GM12878 (cell line): ENCODE results near the gene SLC30A4. TPM values are rescaled to one million over a fixed set of nuclear protein-coding genes. Genes with fewer than 3 reads are reported as not detected.

Source experiments
- ATAC-seq: fragments of 200-7000 bp; cut with Tn5 transposase; 3 replicates; pipeline ENCODE4 v1.9.1; 2020; ENCODE audit warnings: mild to moderate bottlenecking, moderate library complexity
- BruUV-seq: library from RNA; stranded (reverse); fragments of 400-500 nt; replicated peaks from 2 replicates; lab custom pipeline; 2021; lab: Mats Ljungman, UMichigan
- CTCF ChIA-PET: fragments of 300-600 bp; sonication (Branson Sonifier 250); formaldehyde crosslinking; extraction: SDS; loops from one replicate; lab custom pipeline; 2021; ENCODE audit warnings: inconsistent platforms; lab: Yijun Ruan, JAX
- POLR2A ChIA-PET: fragments of 350-600 bp; formaldehyde crosslinking; extraction: SDS; loops from one replicate; lab custom pipeline; 2021; ENCODE audit warnings: inconsistent platforms; lab: Charles Lee
- RAD21 ChIA-PET: fragments of 300-600 bp; sonication (Branson Sonifier 250); formaldehyde crosslinking; loops from one replicate; lab custom pipeline; 2023; ENCODE audit warnings: antibody characterized with exemption; ENCODE audit not compliant: unreplicated experiment; lab: Charles Lee
- SMC1A ChIA-PET: fragments of 300-600 bp; sonication (Branson Sonifier 250); formaldehyde crosslinking; loops from one replicate; lab custom pipeline; 2023; ENCODE audit not compliant: unreplicated experiment, uncharacterized antibody; lab: Charles Lee
- DNase-seq: peaks from one replicate; pipeline ENCODE4 v3.0.0-alpha.2; 2011; ENCODE audit warnings: low read depth, low spot score
- FAIRE-seq: peaks from 3 replicates; lab custom pipeline; 2011; peaks lifted over from hg19 to GRCh38; lab: Jason Lieb, UNC
- H2AFZ ChIP-seq: 2 replicates; pipeline ENCODE4 v1.6.0; 2011; ENCODE audit warnings: low read depth, low read length, control low read depth; ENCODE audit not compliant: control insufficient read depth
- H3K27ac ChIP-seq: 2 replicates; pipeline ENCODE4 v1.5.1; 2011; ENCODE audit warnings: control low read depth; ENCODE audit not compliant: control insufficient read depth, insufficient read depth
- H3K27me3 ChIP-seq, 2 experiments: replicated peaks in 1 of 2; 2 replicates each; pipeline versions ENCODE4 v1.6.0 to v1.6.1; 2011; ENCODE audit warnings: low read length in 1 of 2; ENCODE audit not compliant: control insufficient read depth in 2 of 2, insufficient read depth in 2 of 2
- H3K36me3 ChIP-seq, 2 experiments: 2 replicates each; pipeline ENCODE4 v1.5.1; 2011; ENCODE audit warnings: low read length in 1 of 2; ENCODE audit not compliant: control insufficient read depth in 2 of 2, insufficient read depth in 2 of 2
- H3K4me1 ChIP-seq: 2 replicates; pipeline ENCODE4 v1.6.1; 2011; ENCODE audit warnings: mild to moderate bottlenecking, low read length, moderate library complexity, mixed read lengths; ENCODE audit not compliant: control insufficient read depth, insufficient read depth
- H3K4me2 ChIP-seq: 2 replicates; pipeline ENCODE4 v1.6.0; 2011; ENCODE audit warnings: control low read depth; ENCODE audit not compliant: control insufficient read depth, insufficient read depth
- H3K4me3 ChIP-seq: fragments of 200-600 bp; sonication (generic); 2 replicates; pipeline ENCODE4 v1.5.1; 2016
- H3K79me2 ChIP-seq: 2 replicates; pipeline ENCODE4 v1.6.0; 2011; ENCODE audit warnings: low read length; ENCODE audit not compliant: control insufficient read depth, insufficient read depth
- H3K9ac ChIP-seq: 2 replicates; pipeline ENCODE4 v1.8.0; 2011; ENCODE audit warnings: low read length, control low read depth, mixed read lengths; ENCODE audit not compliant: control insufficient read depth, insufficient read depth
- H3K9me3 ChIP-seq: replicated peaks from 3 replicates; pipeline ENCODE4 v1.5.1; 2011; ENCODE audit warnings: mild to moderate bottlenecking, low read length; ENCODE audit not compliant: control insufficient read depth, insufficient read depth
- H4K20me1 ChIP-seq: 2 replicates; pipeline ENCODE4 v1.6.0; 2011; ENCODE audit not compliant: control insufficient read depth, insufficient read depth
- ATF2 ChIP-seq: IDR thresholded peaks from 2 replicates; pipeline ENCODE4 v1.6.1; 2012; ENCODE audit warnings: low read length, inconsistent platforms
- CREB1 ChIP-seq: IDR thresholded peaks from 2 replicates; pipeline ENCODE4 v1.6.1; 2012; ENCODE audit warnings: low read depth, mild to moderate bottlenecking, inconsistent platforms
- ELK1 ChIP-seq: IDR thresholded peaks from 2 replicates; pipeline ENCODE4 v1.6.1; 2012; ENCODE audit warnings: low read depth, low read length, improper control_type of control experiment
- FOXM1 ChIP-seq: IDR thresholded peaks from 2 replicates; pipeline ENCODE4 v1.6.1; 2012; ENCODE audit warnings: low read depth, mild to moderate bottlenecking, inconsistent platforms, low read length, moderate library complexity
- GATAD2B ChIP-seq: fragments of 450-650 bp; conservative IDR thresholded peaks from 2 replicates; pipeline ENCODE4 v1.6.1; 2017; ENCODE audit warnings: low read depth, mild to moderate bottlenecking, moderate library complexity
- HSF1 ChIP-seq: fragments of 150-350 bp; IDR thresholded peaks from 2 replicates; pipeline ENCODE4 v1.6.1; 2014; ENCODE audit warnings: mild to moderate bottlenecking, low read depth, low read length
- IKZF1 ChIP-seq: fragments of 450-650 bp; conservative IDR thresholded peaks from 2 replicates; pipeline ENCODE4 v1.6.1; 2017; ENCODE audit warnings: antibody characterized with exemption, mild to moderate bottlenecking
- IKZF2 ChIP-seq, 2 experiments: fragments of 450-650 bp; IDR thresholded peaks; 2 replicates each; pipeline ENCODE4 v1.6.1; 2017; ENCODE audit warnings: mild to moderate bottlenecking in 2 of 2, moderate library complexity in 2 of 2
- KLF5 ChIP-seq: fragments of 450-650 bp; IDR thresholded peaks from 2 replicates; pipeline ENCODE4 v1.6.1; 2014; ENCODE audit warnings: mild to moderate bottlenecking; ENCODE audit not compliant: partially characterized antibody
- MTA3 ChIP-seq: IDR thresholded peaks from 2 replicates; pipeline ENCODE4 v1.6.1; 2012; ENCODE audit warnings: low read length, inconsistent platforms, borderline replicate concordance
- PAX5 ChIP-seq: IDR thresholded peaks from 2 replicates; pipeline ENCODE4 v1.6.1; 2011; ENCODE audit warnings: low read depth, low read length, borderline replicate concordance
- SUZ12 ChIP-seq: fragments of 200-600 bp; sonication (generic); IDR thresholded peaks from one replicate; pipeline ENCODE4 v1.6.1; 2018; ENCODE audit warnings: antibody characterized with exemption, mild to moderate bottlenecking; ENCODE audit not compliant: unreplicated experiment
- TCF7 ChIP-seq: IDR thresholded peaks from 2 replicates; pipeline ENCODE4 v1.6.1; 2014; ENCODE audit warnings: antibody characterized with exemption, borderline replicate concordance
- ZBED1 ChIP-seq: IDR thresholded peaks from 2 replicates; pipeline ENCODE4 v1.6.1; 2016; ENCODE audit warnings: borderline replicate concordance
- WGBS: methylation state at CpG from one replicate; pipeline ENCODE4 v1.1.6; 2016; ENCODE audit warnings: low lambda C conversion rate; ENCODE audit not compliant: insufficient replicate concordance, insufficient coverage; ENCODE audit errors: missing lambda C conversion rate; 5-methylcytosine and 5-hydroxymethylcytosine counted together
- in situ Hi-C: fragments of 300-500 bp; cut with MboI; formaldehyde crosslinking; loops from 9 replicates; pipeline ENCODE4 v1.14.3; 2018; ENCODE audit warnings: mixed read lengths
- intact Hi-C: fragments of 100-400 bp; cut with micrococcal nuclease; formaldehyde crosslinking; loops from one replicate; pipeline ENCODE4 v1.14.2; 2022; ENCODE audit not compliant: unreplicated experiment
- polyA plus RNA-seq, 11 experiments: library from polyadenylated mRNA; depleted of rRNA in 4 of 11; unstranded in 6 of 11; stranded (reverse) in 5 of 11; fragments of >200 nt; fragmentation: Nextera tagmentation in 4 of 11; fragmentation: Illumina TruSeq in 1 of 11; extraction: Ambion mirVana in 4 of 11; extraction: Trizol in 1 of 11; gene quantifications; 1 replicate in 1 of 11; 2 replicates in 10 of 11; pipeline versions ENCODE4 v1.2.1 to v1.2.3, GENCODE V29; 2011 to 2016; ENCODE audit warnings: inconsistent platforms in 2 of 11, missing spikeins in 2 of 11, low read depth in 1 of 11
- total RNA-seq, 4 experiments: library from RNA; depleted of rRNA in 3 of 4; stranded (reverse); fragments of >200 nt in 3 of 4; fragmentation: Illumina TruSeq in 1 of 4; extraction: Trizol in 1 of 4; gene quantifications; 2 replicates each; pipeline versions ENCODE4 v1.2.1 to v1.2.3, GENCODE V29; 2013 to 2021

SLC30A4 gene
- total and polyA plus RNA-seq, 10 of the 15 experiments (the other 5 are each of a cell fraction or from before 2014, with no cell fraction given) = 0.05 to 0.31 (median 0.20) TPM

- Histone ChIP-seq H3K79me2 (no peaks in the 10 kb centered on the region), H3K27ac (no peak overlapping the region), H3K4me2 (no peak overlapping the region), H2AFZ (no peak overlapping the region), H3K36me3 (no peaks in the 10 kb centered on the region), H3K4me1 (no peaks in the 10 kb centered on the region), H3K27me3 (no peaks in the 10 kb centered on the region), H3K9me3 (no peaks in the 10 kb centered on the region), H3K9ac (no peak overlapping the region), H3K4me3 (no peak overlapping the region), H4K20me1 (no peaks in the 10 kb centered on the region)
- in situ Hi-C loops = no loop called here
- TF ChIP-seq PAX5 (no peak), FOXM1 (no peak), TCF7 (no peak), GATAD2B (no peak), ZBED1 (no peak), SUZ12 (no peak), MTA3 (no peak), IKZF2 (IDR thresholded peaks at IDR 0.05) (no peak), IKZF1 (no peak), KLF5 (no peak), ELK1 (no peak), CREB1 (no peak), HSF1 (no peak), ATF2 (no peak)
- DNase-seq = no peak
- ChIA-PET RAD21 (no interaction called here), SMC1A (no interaction called here), POLR2A (no interaction called here), CTCF (interaction anchor here (1.2 kb wide), 1 partner anchor 26 kb away, joined by 4 read pairs; no protein-coding TSS in a partner anchor)
- no peak for FAIRE-seq
- intact Hi-C loops = no loop called here
- no peak for ATAC-seq
- BruUV-seq = no TSS peak
- 0% methylated on average over 1 of the region's 1 CpG for WGBS
Measured at GRCh38 chr15:45486317-45486716, 36.2 kb downstream of the SLC30A4 start.
